Central memory CD4-positive, alpha-beta T cell (primary cell): ENCODE results near the gene CST3.
"Not testable (repeated sequence)": the region's sequence is repeated elsewhere in the genome, so short reads cannot be mapped to it uniquely, and the experiment has no call there.

Experiments
- DNase-seq: peaks from one replicate; pipeline ENCODE4 v3.0.0; 2022

The CST3 gene

DNA sequence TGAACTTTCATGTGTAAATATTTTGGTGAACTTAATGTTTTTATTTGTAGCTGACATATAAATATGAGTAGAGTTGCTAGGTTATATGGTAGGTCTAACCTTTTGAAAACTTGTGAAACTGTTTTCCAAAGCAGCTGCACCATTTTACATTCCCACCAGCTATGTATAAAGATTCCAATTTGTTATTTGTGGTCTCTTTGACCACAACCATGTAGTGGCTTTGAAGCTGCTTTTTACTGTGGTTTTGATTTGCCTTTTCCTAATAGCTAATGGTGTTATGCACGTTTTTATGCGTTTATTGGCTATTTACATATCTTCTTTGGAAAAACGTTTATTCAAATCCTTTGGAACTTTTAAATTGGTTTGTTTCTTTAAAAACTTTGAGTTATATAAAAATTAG, 10.3 kb downstream of the CST3 start:
- no peak for DNase-seq

DNA sequence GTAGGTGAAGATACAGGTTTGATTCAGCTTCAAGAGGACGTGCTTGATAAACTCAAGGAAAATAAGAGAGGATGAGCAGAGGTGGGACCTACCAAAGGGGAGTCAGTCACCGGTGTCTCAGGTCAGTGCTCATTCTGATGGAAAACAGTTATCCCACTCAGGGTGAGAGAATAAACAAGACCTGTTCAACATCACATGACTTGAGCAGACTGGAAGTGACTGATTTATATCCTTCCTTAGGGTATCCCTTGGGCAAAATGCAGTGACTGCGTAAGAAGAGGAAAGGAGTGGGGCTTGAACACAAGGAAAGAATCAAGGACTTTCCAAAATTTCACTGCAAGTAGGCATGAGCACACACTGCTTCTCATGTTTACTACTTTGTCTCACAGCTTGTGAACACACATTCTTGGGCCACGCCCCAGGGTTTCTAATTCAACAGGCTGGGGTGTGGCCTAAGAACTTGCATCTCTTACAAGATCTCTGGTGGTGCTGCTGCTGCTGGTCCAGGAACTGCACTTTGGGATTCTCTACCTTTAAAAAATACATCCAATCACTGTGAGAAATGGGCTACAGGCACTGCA, 11.6 kb downstream of the CST3 start:
- no peak for DNase-seq

DNA sequence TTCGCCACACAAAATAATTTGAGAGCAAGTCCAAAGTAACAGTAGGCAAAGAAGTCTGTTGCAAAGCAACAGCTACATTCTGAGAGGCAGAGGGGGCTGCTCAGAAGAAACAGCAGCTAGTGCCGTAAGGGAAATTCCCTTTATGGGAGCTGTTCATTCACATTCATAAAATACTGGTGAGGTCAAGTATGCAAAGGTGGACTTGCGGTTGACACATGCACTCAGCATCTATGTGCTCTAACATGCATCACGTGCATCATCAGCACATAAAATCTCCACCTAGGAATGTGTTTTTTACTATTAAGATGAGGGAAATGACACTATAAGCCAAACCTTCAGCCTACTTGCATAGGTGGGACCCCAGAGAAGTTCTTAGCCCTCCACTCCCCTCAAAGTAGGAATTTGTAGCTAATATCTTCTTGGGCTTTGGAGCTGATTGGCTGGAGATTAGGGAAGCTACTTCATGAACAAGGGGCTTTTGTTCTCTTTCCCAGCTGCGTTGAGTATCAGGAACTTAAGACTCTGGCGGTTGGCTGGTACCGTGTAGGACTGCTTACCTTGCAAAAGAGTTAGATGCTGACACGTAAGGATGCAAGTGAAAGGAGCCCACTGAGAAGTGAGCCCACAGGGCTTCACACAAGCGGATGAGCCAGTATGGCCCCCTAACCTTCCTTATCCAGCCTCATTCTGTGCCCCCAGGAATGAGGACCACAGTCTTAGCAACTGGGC, 12.4 kb downstream of the CST3 start:
- no peak for DNase-seq

DNA sequence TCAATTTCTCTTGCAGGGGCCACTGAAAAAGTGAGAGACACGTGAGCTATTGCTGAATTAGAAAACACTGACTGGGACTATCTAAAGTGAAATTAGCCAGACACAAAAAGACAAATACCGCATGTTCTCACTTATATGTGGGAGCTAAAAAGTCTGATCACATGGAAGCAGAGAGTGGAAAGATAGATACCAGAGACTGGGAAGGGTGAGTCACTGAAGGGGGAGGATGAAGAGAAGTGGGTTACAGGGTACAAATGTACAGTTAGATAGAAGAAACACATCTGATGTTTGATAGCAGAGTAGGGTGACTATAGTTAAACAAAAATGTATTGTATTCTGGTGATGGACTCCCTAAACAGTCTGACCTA, 13.4 kb downstream of the CST3 start:
- no peak for DNase-seq

DNA sequence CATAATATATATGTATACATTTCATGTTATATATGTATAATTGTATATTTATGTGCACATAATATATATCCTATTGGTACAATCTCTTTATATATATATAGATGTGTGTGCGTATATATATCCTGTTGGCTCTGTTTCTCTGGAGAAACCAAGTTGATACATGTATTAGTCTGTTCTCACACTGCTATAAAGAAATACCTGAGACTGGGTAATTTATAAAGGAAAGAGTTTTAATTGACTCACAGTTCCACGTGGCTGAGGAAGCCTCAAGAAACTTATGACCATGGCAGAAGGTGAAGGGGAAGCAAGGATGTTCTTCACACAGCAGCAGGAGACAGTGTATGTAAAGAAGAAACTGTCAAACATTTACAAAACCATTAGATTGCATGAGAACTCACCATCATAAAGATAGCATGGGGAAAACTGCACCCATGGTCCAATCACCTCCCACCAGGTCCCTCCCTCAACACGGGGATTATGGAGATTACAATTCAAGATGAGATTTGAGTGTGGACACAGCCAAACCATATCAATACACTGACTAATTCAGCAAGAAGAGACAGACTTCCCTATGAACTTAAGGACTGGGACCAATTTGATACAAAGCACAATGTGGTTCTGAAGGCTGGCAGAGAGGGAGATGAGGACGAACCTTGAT, 14.0 kb downstream of the CST3 start:
- DNase-seq = no peak

DNA sequence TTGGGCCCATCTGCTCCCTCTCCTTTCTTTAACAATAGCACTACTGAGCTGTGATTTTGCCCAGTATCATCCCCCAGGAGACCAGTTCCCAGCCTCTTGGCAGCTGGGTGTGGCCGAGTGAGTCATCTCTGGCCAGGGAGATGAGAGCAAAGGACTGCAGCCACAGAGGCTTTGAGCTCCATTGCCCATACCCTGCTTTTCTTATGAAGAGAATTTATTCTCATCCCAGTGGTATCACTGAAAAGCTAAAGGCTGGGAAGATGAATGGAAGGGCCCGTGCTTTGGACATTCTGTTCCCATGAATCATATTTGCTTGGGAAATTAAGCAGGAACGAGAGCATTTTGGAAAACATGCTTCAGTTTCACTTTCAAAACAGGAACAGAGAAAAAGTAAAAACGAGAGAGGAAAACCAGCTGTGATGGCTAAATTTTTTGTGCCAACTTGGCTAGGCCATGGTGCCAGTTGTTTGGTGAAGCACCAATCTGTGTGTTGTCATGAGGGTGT, 14.9 kb downstream of the CST3 start:
- DNase-seq = no peak

DNA sequence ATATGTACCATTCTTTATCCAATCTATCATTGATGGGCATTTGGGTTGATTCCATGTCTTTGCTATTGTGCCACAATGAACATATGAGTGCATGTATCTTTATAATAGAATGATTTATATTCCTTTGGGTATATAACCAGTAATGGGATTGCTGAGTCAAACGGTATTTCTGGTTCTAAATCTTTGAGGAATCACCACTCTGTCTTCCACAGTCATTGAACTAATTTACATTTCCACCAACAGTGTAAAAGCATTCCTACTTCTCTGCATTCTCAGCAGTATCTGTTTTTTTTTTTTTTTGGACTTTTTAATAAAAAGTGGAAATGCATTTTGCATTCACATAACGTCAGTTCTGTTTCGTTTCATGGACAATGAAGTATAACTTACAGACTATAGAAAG, 15.4 kb downstream of the CST3 start:
- DNase-seq = not testable (repeated sequence)

DNA sequence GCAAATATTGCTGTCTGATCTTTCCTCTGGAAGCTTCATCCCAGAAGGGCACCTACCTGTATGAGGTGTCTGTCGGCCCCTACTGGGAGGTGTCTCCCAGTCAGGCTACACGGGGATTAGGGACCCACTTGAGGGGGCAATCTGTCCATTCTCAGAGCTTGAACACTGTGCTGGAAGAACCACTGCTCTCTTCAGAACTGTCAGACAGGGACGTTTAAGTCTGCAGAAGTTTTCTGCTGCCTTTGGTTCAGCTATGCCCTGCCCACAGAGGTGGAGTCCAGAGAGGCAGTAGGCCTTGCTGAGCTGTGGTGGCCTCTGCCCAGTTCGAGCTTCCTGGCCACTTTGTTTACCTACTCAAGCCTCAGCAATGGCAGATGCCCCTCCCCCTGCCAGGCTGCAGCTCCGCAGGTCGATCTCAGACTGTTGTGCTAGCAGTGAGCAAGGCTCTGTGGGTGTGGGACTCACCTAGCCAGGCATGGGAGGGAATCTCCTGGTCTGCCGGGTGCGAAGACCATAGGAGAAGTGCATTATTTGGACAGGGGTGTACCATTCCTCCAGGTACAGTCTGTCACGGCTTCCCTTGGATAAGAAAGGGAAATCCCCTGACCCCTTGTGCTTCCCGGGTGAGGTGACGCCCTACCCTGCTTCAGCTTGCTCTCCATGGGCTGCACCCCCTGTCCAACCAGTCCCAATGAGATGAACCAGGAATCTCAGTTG, 16.9 kb downstream of the CST3 start:
- DNase-seq = not testable (repeated sequence)

DNA sequence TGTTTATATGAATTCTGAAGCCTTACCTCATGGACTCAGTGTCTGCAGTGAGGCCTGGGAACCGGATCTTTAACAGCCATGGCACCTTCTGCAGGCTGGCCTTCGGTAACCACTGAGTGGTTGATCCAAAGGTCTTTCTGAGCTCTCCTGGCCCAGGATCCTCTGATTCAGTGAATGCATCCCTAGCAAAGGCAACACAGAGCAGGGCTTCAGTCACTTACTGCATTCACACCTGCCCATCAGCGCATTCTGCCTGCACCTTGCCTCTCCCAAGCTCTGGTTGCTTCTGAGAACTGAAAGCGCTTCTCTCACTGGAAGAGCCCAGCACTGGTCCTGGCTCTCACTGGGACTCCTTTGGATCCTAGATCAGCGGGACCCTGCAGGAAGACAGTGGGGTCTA, 23.6 kb downstream of the CST3 start:
- DNase-seq = no peak

DNA sequence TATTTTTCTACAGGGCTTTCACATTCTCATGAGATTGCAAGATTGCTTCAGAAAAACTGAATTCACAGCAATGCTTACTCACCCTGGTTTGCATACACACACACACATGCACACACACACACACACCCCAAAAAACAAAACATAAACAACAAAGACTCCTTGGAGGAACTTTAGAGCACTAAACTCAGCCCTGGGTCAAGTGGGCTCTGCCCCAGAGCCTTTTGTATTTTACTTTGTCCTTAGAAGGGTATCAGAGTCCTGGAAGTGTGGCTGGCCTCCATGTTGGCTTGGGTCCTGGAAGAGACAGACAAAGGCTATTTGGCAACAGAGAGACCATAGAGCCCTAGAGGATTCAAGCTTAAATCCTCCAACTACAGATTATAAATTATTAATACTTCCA, 24.1 kb downstream of the CST3 start:
- DNase-seq = no peak

DNA sequence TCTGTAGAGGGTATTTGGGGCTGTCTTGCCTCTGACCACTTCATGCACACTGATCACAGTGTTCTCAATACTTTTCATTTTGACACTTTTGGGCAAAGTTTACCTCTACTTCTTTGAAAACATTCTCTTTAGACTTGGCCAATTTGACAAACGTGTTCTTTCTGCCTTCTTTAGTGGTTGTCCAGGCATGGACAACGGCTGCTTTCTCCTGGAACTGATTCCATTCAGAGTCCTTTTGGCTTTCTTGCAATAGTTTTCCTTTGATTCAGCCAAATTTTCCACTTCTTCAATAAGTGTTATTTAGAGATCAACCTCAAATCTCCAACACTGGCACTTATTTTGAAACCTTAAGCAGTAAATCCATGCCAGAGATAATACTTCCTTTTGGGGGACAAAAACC, 25.4 kb downstream of the CST3 start:
- no peak for DNase-seq

DNA sequence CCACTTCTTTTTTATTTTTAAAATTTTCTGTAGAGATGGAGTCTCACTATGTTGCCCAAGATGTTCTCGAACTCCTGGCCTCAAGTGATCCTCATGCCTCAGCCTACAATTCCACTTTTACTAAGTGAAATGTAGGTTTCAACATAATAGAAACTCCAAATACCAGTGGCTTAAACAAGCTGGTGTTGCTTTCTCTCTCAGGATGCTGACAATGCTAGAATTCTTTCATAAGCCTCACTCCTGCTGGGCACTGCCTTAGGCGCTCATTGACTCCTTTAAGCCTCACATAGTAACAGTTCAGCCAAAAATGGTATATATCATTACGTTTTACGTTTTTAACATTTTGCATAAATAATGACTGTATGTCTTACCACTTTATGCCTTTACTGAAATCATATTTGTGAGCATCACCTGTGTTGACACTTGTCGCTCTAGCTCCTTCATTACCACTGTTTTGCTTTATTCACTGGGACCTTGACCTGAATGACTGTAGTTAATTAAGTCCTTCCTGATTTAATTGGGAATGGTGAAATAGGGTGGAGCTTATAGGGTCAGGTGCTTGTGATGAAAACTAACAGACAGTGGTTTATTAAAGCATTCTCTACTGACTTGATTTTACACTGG, 28.2 kb downstream of the CST3 start:
- DNase-seq = no peak

DNA sequence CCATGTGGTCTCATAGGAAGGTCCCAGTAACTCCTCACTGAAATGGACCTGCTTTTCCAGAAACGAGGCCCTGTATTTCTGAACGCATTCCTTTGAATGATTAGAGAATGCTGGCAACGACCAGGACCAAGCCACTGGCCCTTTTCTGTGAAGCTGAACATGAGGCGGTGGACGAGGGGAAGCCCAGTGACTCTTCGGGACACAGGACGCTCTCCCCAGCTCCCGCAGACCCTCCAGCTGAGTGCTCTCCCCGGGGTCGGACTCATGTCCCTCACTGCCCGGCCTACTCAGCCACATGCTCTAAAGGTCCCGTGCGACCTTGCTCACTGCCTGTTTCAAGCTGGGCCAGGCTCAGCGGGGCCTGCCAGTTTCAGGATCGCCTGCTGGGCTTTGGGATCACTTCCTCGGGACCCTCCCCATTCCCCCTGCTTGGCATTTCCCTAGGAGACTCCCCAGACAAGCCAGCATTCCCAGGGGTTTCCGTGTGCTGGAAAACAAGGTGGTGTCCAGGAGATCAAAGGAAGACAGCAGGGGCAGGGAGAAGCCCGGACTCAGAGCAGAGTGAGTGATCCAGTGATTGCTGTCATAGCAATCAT, 29.4 kb downstream of the CST3 start:
- DNase-seq = no peak

DNA sequence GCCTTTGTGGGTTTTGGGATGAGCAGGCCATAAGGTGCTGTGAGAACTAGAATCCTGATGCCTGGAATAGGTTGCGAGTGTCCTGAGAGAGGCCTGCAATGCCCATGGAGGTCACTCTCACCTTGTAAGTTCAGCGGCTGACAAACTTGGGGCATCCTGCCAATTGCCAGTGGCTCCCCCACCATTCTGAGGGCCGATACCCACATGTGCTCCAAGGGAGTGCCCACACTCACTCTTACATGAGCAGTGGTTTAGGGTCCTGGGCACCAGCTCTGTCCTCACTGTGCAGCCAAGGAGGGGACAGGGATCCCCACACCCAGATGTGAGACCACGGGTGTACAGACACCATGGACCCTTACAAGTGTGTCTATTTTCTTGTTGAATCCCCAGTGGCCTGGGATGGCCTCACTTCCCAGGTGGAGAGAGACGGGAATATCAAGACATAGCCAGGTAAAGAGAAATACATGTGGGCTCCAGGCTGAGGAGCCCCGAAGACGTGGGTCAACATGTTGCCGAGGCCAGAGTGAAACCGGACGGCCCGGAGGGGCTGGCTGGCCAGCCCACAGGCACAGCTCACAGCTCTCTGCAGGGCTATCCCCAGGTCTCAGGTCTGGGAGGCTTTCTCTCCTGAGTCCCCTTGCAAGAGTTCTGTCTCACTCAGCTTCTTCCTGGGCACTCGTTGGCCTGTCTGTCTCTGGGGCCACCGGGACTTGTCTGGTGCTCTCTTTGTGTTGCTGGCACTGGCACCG, 30.1 kb downstream of the CST3 start:
- DNase-seq = no peak

DNA sequence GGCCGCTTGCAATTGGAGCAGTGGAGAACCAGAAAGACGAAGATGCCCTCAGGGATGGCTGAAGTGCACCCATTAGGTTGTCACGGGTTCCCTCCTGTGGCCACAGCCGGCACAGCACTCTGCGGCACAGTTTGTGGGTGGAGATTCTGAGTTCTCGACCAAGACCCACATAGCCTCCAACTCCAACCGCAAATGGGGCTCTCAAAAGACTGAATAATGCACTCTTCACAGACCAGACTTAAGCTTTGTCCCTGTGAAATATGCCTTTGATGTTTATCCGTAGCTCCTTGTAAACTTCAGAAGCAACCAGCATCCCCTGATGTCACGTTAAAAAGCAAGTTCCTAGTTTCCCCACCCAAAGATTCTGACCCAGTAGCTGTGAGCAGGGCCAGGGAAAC, 31.1 kb downstream of the CST3 start:
- DNase-seq = peak; percentile 34

DNA sequence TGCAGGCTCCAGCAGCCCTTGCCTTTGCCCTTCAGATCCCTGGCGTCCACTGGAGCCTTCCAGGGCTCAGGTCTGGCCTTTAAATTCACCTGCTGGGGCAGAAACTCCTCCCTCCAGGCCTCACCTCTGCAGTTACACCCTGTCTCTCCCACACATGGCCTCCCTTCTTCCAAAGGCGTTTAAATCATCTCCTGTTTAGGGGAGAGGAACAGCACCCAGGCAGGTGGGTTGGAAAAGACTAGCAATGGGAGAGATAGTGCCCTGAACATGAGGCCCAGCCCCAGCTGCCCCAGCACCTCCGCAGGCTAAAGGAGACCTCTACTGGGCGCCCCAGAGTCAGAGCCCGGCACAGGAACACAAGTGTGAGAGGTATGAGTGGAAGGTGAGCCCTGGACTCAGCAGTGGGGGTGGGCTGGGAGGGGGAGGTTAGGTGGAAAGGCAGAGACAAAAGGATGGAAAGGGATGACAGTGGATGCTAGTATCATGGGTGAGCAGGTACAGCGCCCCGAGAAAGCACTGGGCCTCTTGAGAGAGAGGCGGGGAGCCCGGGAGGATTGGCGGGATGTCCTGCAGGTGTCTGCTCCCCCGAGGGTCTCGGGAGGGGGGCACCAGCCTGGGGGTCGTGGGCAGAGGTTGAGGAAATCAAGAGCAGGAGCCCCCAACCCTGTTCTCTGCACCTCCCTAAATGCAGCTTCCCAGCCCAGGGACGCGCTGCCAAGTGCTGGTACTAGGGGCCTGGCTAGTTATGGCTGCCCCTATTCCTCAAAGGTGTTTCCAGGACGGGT, 31.7 kb downstream of the CST3 start, which contains the start of gene CST9:
CST9 (minus strand) TSS at position 51 of the 785 bp plus-strand sequence. CDS start 53 bp downstream, outside the sequence.
- DNase-seq = no peak

DNA sequence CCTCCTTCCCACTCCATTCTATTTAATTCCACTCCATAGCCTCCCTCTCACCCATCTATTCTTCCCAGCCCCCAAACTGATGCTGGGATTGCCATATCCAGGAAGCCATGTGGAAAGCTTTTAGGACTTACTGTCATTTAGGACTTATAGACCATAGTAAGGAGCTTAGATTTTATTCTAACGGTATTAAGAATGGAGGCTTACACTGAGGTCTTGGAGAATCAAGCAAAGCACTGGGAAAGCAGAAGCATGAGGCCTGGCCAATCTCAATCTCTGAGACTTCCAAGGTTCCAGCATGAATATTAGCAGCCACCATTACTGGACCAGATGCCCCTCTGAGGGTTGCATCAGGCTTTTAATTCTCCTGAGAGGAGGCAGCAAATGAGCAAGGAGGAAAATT, 33.4 kb downstream of the CST3 start:
- DNase-seq = no peak

DNA sequence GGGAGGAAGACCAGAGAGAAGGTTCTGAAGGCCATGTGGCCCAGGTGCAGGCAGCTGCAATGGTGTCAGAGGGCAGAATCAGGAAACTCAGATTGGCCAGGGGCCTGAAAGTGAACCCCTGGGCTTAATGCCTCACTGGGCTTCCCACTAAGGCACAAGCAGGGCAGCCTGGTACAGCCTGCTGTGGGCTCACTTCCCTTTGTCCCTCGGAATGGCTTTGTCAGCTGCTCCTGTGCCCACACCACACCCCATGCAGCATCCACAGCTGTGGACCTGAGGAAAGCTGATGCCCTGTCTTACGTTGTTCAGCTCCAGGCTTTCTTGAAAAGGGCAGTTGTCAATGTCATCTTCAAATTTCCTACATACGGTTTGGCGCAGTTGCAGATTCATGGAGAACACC, 34.4 kb downstream of the CST3 start:
- no peak for DNase-seq

DNA sequence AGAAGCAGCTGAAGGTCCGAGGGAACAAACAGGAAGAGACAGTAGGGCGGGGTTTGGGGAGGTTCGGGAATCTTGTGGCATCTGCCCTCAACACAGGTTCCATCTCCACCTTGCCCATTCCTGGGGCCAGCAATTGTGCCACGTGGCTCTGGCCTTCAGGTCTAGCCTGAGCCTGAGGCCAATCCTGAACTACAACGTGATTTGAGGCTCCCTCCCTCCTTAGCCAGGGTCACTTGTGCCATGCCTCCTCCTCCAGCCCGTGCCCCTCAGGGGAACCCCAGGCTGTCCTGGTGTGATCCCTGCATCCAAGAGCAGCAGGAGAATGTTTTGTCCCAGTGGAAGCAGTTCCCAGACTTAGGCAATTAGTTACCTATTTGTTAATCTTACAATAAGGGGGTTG, 35.1 kb downstream of the CST3 start:
- DNase-seq = no peak

DNA sequence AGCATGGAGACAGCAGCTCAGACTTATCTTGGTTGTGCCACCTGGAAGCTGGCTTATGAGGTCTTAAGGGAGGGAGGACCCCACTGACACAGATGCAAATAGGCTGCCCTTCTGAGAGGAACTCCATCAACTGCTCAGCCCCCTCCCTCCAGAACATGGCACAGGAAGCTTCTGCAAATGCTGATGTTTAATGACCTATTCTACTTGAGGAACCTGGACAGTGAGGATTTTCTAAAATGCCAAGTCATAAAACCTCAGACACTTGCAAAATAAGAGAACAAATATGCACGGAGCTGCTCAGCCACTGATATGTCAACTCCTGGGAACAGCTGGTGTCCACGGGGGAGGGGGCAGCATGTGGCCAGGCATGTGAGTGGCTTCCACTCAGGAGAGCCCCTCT, 35.5 kb downstream of the CST3 start:
- DNase-seq = no peak

DNA sequence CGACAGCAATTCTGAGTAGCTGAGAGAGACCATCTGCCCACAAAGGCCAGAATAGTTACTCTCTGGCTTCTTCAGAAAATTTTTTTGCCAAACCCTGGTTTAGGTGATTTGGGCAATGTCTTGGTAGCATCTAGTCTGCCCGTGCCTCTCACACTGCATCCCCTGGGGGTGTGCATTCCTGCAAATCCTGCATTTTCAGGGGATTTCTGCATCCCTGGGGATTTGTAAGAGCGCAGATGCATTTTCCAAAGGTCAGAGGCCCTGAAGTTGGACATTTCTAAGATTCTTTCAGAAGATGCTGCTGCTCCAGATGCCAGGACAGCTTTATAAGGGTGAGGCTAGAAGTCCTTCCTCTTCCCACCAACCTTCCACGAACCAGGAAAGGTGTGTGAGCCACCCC, 36.0 kb downstream of the CST3 start:
- DNase-seq = no peak
